Tibial artery (tissue), 4 donors: ENCODE measurements around the gene NPR1.
"Not testable (repeated sequence)": the region's sequence is repeated elsewhere in the genome, so short reads cannot be mapped to it uniquely, and the experiment has no call there.

Experiments used
- DNase-seq, 2 donors: peaks; one replicate each; pipeline ENCODE4 v3.0.0-alpha.2; 2019
- H3K27ac ChIP-seq, 2 donors: fragments of 200-600 bp; sonication (generic) in 1 of 2; 1 replicate in 1 of 2; 2 replicates in 1 of 2; pipeline ENCODE4 v1.5.1; 2018 to 2019; ENCODE audit warnings: mild to moderate bottlenecking in 1 of 2
- H3K27me3 ChIP-seq, 2 donors: fragments of 200-600 bp; sonication (generic) in 1 of 2; one replicate each; pipeline versions ENCODE4 v1.5.1 to v1.6.0; 2016 to 2019
- H3K36me3 ChIP-seq, 3 donors: fragments of 200-600 bp; sonication (generic) in 2 of 3; one replicate each; pipeline ENCODE4 v1.5.1; 2016 to 2019; ENCODE audit warnings: mild to moderate bottlenecking in 2 of 3
- H3K4me1 ChIP-seq, 4 donors: fragments of 200-600 bp; sonication (generic) in 2 of 4; 1 replicate in 3 of 4; 2 replicates in 1 of 4; pipeline ENCODE4 v1.5.1; 2016 to 2019
- H3K4me3 ChIP-seq, 2 donors: fragments of 200-600 bp; sonication (generic) in 1 of 2; 1 replicate in 1 of 2; 2 replicates in 1 of 2; pipeline ENCODE4 v1.5.1; 2018 to 2019; ENCODE audit warnings: mild to moderate bottlenecking in 2 of 2
- H3K9me3 ChIP-seq, 3 donors: fragments of 200-600 bp; sonication (generic) in 1 of 3; one replicate each; pipeline ENCODE4 v1.5.1; 2016 to 2019
- intact Hi-C: fragments of 100-400 bp; cut with DNase I; formaldehyde crosslinking; loops from one replicate; pipeline ENCODE4 v1.15.0; 2023; ENCODE audit warnings: low total_unique reads
- TF ChIP-seq, protein P1 (sequence below), 2 experiments: fragments of 200-600 bp in 1 of 2; fragments of 450-650 bp in 1 of 2; IDR thresholded peaks; one replicate each; pipeline ENCODE4 v1.5.1; 2017 to 2019; ENCODE audit warnings: antibody characterized with exemption in 2 of 2, mild to moderate bottlenecking in 1 of 2, moderate library complexity in 1 of 2

The NPR1 gene

GRCh38 chr1:153669606-153670005 is 8.9 kb upstream of the NPR1 start:
- no peaks in the 10 kb centered on the region for H3K9me3 ChIP-seq
- peaks cover 0 to 23% (median 17%) of the 10 kb centered on the region in 4 donors for H3K4me1 ChIP-seq
- no peak for DNase-seq
- H3K27me3 ChIP-seq: no peaks in the 10 kb centered on the region
- H3K4me3 ChIP-seq: peak overlapping the region in 1 of 2 donors; percentile 78
- peak overlapping the region in 1 of 2 donors; percentile 83 for H3K27ac ChIP-seq
- H3K36me3 ChIP-seq: peaks cover 40 to 49% (median 45%) of the 10 kb centered on the region in 3 donors
- TF ChIP-seq, protein P1, sequence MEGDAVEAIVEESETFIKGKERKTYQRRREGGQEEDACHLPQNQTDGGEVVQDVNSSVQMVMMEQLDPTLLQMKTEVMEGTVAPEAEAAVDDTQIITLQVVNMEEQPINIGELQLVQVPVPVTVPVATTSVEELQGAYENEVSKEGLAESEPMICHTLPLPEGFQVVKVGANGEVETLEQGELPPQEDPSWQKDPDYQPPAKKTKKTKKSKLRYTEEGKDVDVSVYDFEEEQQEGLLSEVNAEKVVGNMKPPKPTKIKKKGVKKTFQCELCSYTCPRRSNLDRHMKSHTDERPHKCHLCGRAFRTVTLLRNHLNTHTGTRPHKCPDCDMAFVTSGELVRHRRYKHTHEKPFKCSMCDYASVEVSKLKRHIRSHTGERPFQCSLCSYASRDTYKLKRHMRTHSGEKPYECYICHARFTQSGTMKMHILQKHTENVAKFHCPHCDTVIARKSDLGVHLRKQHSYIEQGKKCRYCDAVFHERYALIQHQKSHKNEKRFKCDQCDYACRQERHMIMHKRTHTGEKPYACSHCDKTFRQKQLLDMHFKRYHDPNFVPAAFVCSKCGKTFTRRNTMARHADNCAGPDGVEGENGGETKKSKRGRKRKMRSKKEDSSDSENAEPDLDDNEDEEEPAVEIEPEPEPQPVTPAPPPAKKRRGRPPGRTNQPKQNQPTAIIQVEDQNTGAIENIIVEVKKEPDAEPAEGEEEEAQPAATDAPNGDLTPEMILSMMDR (IDR thresholded peaks at IDR 0.05): no peak
- intact Hi-C loops: loop anchor here (5.0 to 10.0 kb wide), 3 partner anchors 102 to 315 kb away; partner anchors contain the start of genes DENND4B, RAB13 and S100A2

GRCh38 chr1:153670257-153670858 is 8.1 kb upstream of the NPR1 start:
- Histone ChIP-seq H3K9me3 (no peaks in the 10 kb centered on the region), H3K4me3 (peak overlapping the region; percentile 73 to 78), H3K27me3 (no peaks in the 10 kb centered on the region), H3K4me1 (peaks cover 0 to 23% (median 17%) of the 10 kb centered on the region in 4 donors), H3K27ac (peak overlapping the region; percentile 82 to 83), H3K36me3 (peaks cover 33 to 41% (median 38%) of the 10 kb centered on the region in 3 donors)
- TF ChIP-seq, protein P1 (IDR thresholded peaks at IDR 0.05): no peak
- DNase-seq: peak in 1 of 2 donors; percentile 75
- intact Hi-C loops: loop anchor here (5.0 to 10.0 kb wide), 3 partner anchors 103 to 314 kb away; partner anchors contain the start of genes DENND4B, RAB13 and S100A2

DNA sequence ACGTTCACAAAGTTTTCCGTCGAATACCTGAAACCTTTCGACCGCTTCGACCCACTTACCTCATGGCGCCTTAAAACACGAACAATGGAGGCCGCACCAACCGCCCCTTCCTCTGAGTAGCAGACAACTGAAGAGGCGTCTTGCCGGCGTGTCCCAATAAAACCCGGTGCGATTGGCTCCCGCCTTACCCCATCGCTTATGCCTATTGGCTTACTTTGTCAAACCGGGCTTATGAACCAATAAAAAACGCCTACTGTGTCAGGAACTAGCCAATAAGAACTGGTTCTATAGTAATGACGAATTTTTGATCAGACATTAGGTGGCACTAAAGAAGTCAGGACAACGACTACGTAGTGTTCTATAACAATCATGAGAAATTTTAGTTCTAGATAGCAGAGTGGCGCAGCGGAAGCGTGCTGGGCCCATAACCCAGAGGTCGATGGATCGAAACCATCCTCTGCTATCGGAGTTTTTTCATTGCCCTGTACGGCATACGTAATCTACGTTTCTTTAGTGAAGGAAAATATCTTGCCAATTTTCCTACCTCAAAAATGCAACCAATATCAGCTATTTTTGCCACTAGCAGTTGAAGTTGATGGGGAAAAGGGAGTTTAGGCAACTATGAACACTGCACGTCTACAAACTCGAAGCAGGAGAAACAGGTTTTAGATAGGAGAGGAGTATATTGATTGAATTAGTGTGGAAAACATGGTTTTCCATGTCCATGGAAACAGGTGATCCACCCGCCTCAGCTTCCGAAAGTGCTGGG is 7.4 kb upstream of the NPR1 start, which contains the start of gene ILF2:
Gene ILF2, minus strand, starts transcription at position 135 of the 769 bp plus-strand sequence. Its CDS starts 71 bp downstream, at position 64.
- Histone ChIP-seq H3K9me3 (no peaks in the 10 kb centered on the region), H3K27me3 (no peaks in the 10 kb centered on the region), H3K4me1 (peaks cover 0 to 23% (median 17%) of the 10 kb centered on the region in 4 donors), H3K27ac (peak within 1 kb of the TSS; percentile 84 to 87), H3K4me3 (peak within 1 kb of the TSS; percentile 73 to 78), H3K36me3 (peaks cover 26 to 34% (median 31%) of the 10 kb centered on the region in 3 donors)
- peak; percentile 95 to 99 for DNase-seq
- TF ChIP-seq, protein P1 (IDR thresholded peaks at IDR 0.05): peak in 1 of 2 experiments; percentile 37
- intact Hi-C loops: loop anchor here (5.0 to 10.0 kb wide), 3 partner anchors 104 to 314 kb away; partner anchors contain the start of genes DENND4B, RAB13 and S100A2

DNA sequence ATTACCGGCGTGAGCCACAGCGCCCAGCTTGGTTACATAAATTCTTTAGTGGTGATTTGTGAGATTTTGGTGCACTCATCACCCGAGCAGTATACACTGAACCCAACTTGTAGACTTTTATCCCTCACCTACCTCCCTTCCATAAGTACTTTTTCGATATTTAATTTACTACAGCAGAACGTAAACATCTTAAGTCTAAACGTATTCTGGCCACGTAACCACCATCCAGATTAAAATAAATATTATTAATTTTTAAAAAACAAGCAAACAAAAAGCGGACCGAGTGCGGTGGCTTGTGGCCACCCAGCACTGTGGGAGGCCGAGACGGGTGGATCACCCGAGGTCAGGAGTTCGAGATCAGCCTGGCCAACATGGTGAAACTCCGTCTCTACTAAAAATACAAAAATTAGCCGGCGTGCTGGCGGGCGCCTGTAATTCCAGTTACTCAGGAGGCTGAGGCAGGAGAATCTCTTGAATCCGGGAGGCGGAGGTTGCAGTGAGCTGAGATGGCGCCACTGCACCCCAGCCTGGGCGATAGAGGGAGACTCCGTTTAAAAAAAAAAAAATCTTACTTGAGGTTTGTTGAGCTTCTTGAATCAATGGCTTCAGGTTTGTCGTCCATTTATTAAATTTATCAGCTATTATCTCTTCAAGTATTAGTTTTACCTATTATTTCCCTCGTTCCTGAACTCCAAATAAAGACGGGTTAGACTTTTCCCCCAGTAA is 6.7 kb upstream of the NPR1 start:
- not testable (repeated sequence) for H3K9me3 ChIP-seq, H3K27me3 ChIP-seq
- H3K36me3 ChIP-seq: peaks cover 18 to 27% (median 23%) of the 10 kb centered on the region in 3 donors
- H3K4me3 ChIP-seq: peak overlapping the region; percentile 73 to 78
- intact Hi-C loops: loop anchor here (5.0 to 10.0 kb wide), 3 partner anchors 104 to 313 kb away; partner anchors contain the start of genes DENND4B, RAB13 and S100A2
- DNase-seq: peak; percentile 50 to 79
- H3K27ac ChIP-seq: peak overlapping the region; percentile 84 to 87
- H3K4me1 ChIP-seq: peaks cover 0 to 23% (median 17%) of the 10 kb centered on the region in 4 donors

GRCh38 chr1:153673511-153673910 is 5.0 kb upstream of the NPR1 start:
- intact Hi-C loops: loop anchor here (5.0 to 10.0 kb wide), 3 partner anchors 106 to 311 kb away; partner anchors contain the start of genes DENND4B, RAB13 and S100A2
- peaks cover 3 to 10% (median 6%) of the 10 kb centered on the region in 3 donors for H3K36me3 ChIP-seq

More at GRCh38 chr1:153673511-153673910, 5.0 kb upstream of the NPR1 start:
- Histone ChIP-seq H3K9me3 (no peaks in the 10 kb centered on the region), H3K4me1 (peaks cover 0 to 34% (median 25%) of the 10 kb centered on the region in 4 donors), H3K27me3 (no peaks in the 10 kb centered on the region), H3K4me3 (no peak overlapping the region), H3K27ac (no peak overlapping the region)
- no peak for DNase-seq
- TF ChIP-seq, protein P1 (IDR thresholded peaks at IDR 0.05): no peak
